Activated CD8-positive, alpha-beta T cell treated with anti-CD3 and anti-CD28 coated beads for 36 hours (primary cell): Measurements from ENCODE around the gene SORT1. TPM values are rescaled to one million over a fixed set of nuclear protein-coding genes. Genes with fewer than 3 reads are reported as not detected.

Source experiments
- ATAC-seq: fragments of 200-7000 bp; cut with Tn5 transposase; one replicate; pipeline ENCODE4 v1.10.0; 2021; ENCODE audit warnings: mild to moderate bottlenecking, moderate library complexity
- CTCF ChIA-PET: fragments of 350-600 bp; sonication (Branson Sonifier 250); formaldehyde crosslinking; loops from one replicate; lab custom pipeline; 2021; ENCODE audit warnings: antibody characterized with exemption; lab: Charles Lee
- POLR2A ChIA-PET: fragments of 350-600 bp; sonication (Branson Sonifier 250); formaldehyde crosslinking; loops from one replicate; lab custom pipeline; 2021; ENCODE audit warnings: antibody characterized with exemption; lab: Charles Lee
- DNase-seq: peaks from one replicate; pipeline ENCODE4 v3.0.0-alpha.2; 2020
- H3K27ac Mint-ChIP-seq: one replicate; pipeline ENCODE4 v1.8.0; 2021; ENCODE audit warnings: mild to moderate bottlenecking, mixed read lengths
- H3K27me3 Mint-ChIP-seq: one replicate; pipeline ENCODE4 v1.8.0; 2021; ENCODE audit warnings: mixed read lengths
- H3K36me3 Mint-ChIP-seq: one replicate; pipeline ENCODE4 v1.8.0; 2021; ENCODE audit warnings: low read depth, mixed read lengths
- H3K4me1 Mint-ChIP-seq: one replicate; pipeline ENCODE4 v1.8.0; 2021; ENCODE audit warnings: low read depth, mixed read lengths
- H3K4me3 Mint-ChIP-seq: one replicate; pipeline ENCODE4 v1.8.0; 2021; ENCODE audit warnings: mild to moderate bottlenecking, moderate library complexity, mixed read lengths
- H3K9me3 Mint-ChIP-seq: one replicate; pipeline ENCODE4 v1.8.0; 2021; ENCODE audit warnings: mixed read lengths
- intact Hi-C: fragments of 100-400 bp; cut with micrococcal nuclease; formaldehyde crosslinking; loops from one replicate; pipeline ENCODE4 v1.10.0; 2022
- total RNA-seq, 2 experiments: library from RNA; stranded (reverse); gene quantifications; one replicate each; pipeline ENCODE4 v1.2.3, GENCODE V29; 2021
- TF ChIP-seq, protein P1 (sequence below): fragments of 200-600 bp; IDR thresholded peaks from one replicate; pipeline ENCODE4 v1.8.0; 2022; ENCODE audit warnings: antibody characterized with exemption, mild to moderate bottlenecking

The SORT1 gene
- total RNA-seq, 2 experiments from 2014 or later: 2.5 to 3.2 TPM

DNA sequence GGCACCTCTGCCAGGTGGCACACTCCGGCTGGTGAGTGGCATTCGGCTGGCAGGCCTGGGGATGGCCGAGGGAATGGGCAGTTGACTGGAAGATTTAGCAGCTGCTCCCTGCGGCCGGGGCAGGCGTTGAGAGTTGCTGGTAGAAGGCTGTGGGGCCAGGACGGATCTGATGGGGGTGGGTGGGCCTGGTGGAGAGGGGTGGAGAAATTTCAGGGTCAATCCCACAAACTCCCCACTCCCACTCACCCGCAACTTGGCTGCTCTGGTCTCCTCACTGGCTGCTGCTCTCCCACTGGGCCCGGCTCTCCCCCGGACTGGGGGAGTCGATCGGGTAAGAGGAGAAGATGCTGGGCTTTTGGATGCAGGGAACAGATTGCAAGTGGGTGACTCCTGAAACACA, 116.9 kb downstream of the SORT1 start:
- intact Hi-C loops: no loop called here
- DNase-seq: no peak

DNA sequence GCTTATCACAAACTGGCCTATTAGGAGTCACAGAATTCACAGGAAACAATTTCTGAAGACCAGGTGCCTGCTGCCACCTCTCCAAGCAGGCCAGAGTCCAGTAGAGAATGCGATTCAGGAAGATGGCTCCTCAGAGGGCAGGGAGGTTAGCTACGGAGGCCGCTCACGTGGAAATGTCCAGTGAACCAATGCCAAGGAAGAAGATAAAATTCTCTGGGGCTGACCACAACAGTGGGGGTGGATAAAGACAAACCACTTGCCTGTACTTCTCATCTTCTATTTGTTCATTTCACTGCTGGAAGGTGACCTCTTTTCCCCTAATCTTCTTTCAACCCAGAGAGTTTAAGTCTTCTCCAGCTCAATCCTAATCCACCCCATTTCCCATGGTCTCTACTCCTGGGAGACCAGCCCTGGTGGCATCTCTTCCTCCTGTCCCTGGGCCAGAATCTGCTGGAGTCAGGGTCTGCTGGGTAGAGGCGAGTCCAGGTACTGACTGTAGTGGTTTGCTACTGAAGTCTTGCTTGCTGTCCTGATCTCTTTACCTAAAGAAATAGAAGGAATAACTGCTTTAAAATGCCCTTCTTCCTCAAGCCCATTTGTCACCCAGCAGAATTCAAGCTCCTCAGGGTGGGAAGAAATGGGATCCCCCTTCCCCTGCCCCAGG, 118.0 kb downstream of the SORT1 start:
- no peak overlapping the region for H3K4me3 Mint-ChIP-seq
- intact Hi-C loops: loop anchor here (5.0 kb wide), 1 partner anchor 253 kb away; no protein-coding TSS in a partner anchor
- no peak for DNase-seq
- H3K27me3 Mint-ChIP-seq: no peaks in the 10 kb centered on the region
- no peaks in the 10 kb centered on the region for H3K36me3 Mint-ChIP-seq
- no peak overlapping the region for H3K27ac Mint-ChIP-seq
- no peaks in the 10 kb centered on the region for H3K9me3 Mint-ChIP-seq
- TF ChIP-seq, protein P1, sequence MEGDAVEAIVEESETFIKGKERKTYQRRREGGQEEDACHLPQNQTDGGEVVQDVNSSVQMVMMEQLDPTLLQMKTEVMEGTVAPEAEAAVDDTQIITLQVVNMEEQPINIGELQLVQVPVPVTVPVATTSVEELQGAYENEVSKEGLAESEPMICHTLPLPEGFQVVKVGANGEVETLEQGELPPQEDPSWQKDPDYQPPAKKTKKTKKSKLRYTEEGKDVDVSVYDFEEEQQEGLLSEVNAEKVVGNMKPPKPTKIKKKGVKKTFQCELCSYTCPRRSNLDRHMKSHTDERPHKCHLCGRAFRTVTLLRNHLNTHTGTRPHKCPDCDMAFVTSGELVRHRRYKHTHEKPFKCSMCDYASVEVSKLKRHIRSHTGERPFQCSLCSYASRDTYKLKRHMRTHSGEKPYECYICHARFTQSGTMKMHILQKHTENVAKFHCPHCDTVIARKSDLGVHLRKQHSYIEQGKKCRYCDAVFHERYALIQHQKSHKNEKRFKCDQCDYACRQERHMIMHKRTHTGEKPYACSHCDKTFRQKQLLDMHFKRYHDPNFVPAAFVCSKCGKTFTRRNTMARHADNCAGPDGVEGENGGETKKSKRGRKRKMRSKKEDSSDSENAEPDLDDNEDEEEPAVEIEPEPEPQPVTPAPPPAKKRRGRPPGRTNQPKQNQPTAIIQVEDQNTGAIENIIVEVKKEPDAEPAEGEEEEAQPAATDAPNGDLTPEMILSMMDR: no peak
- no peak for ATAC-seq
- CTCF ChIA-PET: interaction anchor here (0.9 to 5.0 kb wide), 7 partner anchors 55 to 306 kb away, joined by 3 to 123 read pairs (median 4); partner anchors contain the start of gene SORT1
- POLR2A ChIA-PET: interaction anchor here (0.5 to 1.5 kb wide), 3 partner anchors 38 to 144 kb away, joined by 3 read pairs; no protein-coding TSS in a partner anchor
- peaks cover 15% of the 10 kb centered on the region for H3K4me1 Mint-ChIP-seq

More for the DNA sequence above, 116.9 kb downstream of the SORT1 start:
- CTCF ChIA-PET: interaction anchor here (3.3 kb wide), 1 partner anchor 119 kb away, joined by 52 read pairs; the partner anchor contains the start of gene SORT1
- TF ChIP-seq, protein P1: no peak
- no peak overlapping the region for H3K27ac Mint-ChIP-seq
- H3K27me3 Mint-ChIP-seq: no peaks in the 10 kb centered on the region
- no peak overlapping the region for H3K4me3 Mint-ChIP-seq
- H3K4me1 Mint-ChIP-seq: peaks cover 15% of the 10 kb centered on the region
- POLR2A ChIA-PET: no interaction called here
- H3K9me3 Mint-ChIP-seq: no peaks in the 10 kb centered on the region
- no peaks in the 10 kb centered on the region for H3K36me3 Mint-ChIP-seq
- no peak for ATAC-seq

DNA sequence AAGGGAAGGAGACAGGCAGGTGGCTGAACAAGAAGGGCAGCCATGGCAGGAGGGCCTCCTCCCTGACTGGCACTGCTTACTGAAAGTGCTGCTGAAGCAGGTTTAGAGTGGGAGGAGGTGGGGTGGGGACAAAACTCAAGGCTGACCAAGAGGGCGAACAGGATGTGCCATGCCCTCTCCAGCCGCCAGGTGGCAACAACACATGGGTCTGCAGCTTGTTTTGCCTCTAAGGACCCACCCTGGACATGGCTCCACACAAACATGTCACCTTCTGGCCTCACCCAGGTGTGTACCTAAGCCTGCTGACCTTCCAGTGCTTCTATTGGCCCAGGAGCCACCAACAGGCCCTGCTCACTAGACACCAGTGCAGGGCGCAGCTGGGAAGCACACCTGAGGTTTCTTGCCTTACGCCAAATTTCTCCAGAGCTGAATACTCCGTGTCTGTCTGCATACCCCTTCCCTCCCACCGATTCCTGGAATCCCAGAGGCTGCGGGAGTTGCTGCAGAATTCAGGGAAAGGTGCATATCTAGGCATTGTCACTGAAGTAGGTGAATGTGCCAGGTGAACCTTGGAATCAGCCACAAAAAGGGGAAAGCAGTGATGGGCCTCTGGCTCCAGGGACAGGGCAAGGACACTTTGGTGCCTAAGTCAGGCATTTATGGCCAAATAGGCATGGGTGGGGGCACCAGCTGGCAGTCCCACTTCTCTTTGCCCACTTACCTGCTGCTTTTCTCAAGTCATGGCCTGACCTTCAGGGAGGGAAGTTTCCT, 120.1 kb downstream of the SORT1 start:
- Mint-ChIP-seq H3K27me3 (no peaks in the 10 kb centered on the region), H3K4me3 (no peak overlapping the region), H3K36me3 (no peaks in the 10 kb centered on the region), H3K9me3 (no peaks in the 10 kb centered on the region), H3K4me1 (peaks cover 6% of the 10 kb centered on the region), H3K27ac (no peak overlapping the region)
- TF ChIP-seq, protein P1: peak; percentile 88
- ChIA-PET CTCF (interaction anchor here (0.6 to 5.0 kb wide), 29 partner anchors 14 to 440 kb away, joined by 3 to 123 read pairs (median 4); partner anchors contain the start of genes MYBPHL, SARS1 and SORT1), POLR2A (interaction anchor here (0.9 kb wide), 1 partner anchor 121 kb away, joined by 4 read pairs; no protein-coding TSS in a partner anchor)
- peak; percentile 86 for DNase-seq
- peak; percentile 97 for ATAC-seq
- intact Hi-C loops: loop anchor here (2.0 to 5.0 kb wide), 2 partner anchors 121 to 255 kb away; no protein-coding TSS in a partner anchor

DNA sequence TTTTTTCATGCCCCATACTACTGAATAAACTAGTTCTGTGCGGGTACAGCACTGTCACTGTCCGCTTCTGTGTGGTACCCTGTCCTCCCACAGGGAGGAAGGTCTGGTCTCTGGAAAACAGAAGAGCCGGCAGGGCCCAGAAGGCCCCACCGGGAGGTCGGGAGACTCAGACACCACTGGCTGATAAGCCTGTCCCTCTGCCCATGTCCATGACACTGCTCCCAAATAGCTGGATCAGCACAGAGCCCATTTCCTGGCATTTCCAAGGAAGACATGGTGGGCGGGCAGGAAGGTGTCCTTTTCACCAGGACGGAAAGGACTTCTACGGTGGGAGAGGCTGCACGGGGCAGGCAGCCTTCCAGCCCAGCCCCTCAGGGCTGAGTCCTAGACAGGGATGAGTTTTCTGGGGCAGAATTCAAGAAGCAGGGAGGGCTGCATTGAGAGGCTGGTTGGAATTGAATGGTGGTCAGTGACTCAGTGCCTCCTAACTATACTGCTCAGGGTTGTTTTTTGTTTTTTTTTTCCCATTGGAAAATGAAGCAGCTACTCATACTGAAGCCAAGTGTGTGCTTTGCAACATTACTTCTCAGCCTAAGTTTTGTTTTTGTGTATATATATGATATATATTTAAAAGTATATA, 121.9 kb downstream of the SORT1 start:
- Mint-ChIP-seq H3K36me3 (no peaks in the 10 kb centered on the region), H3K9me3 (no peaks in the 10 kb centered on the region), H3K4me3 (no peak overlapping the region), H3K27me3 (no peaks in the 10 kb centered on the region), H3K27ac (no peak overlapping the region), H3K4me1 (peaks cover 4% of the 10 kb centered on the region)
- CTCF ChIA-PET: interaction anchor here (1.0 to 5.0 kb wide), 7 partner anchors 9 to 283 kb away, joined by 3 to 123 read pairs (median 18); partner anchors contain the start of gene SORT1
- intact Hi-C loops: loop anchor here (2.0 to 5.0 kb wide), 2 partner anchors 123 to 256 kb away; no protein-coding TSS in a partner anchor
- POLR2A ChIA-PET: no interaction called here
- TF ChIP-seq, protein P1: no peak
- DNase-seq (no peak), ATAC-seq (no peak)
